Keratinocyte (primary cell): ENCODE measurements around the gene EME1. TPM values are rescaled to one million over a fixed set of nuclear protein-coding genes. Genes with fewer than 3 reads are reported as not detected.

Experiments
- DNase-seq: peaks from one replicate; pipeline ENCODE4 v3.0.0-alpha.2; 2011; ENCODE audit warnings: low read depth, missing footprints, low spot score
- FAIRE-seq: peaks from 2 replicates; lab custom pipeline; 2011; peaks lifted over from hg19 to GRCh38; lab: Jason Lieb, UNC
- H2AFZ ChIP-seq: 2 replicates; pipeline ENCODE4 v1.6.0; 2012; ENCODE audit warnings: low read length, control low read depth, inconsistent platforms; ENCODE audit not compliant: control insufficient read depth
- H3K27ac ChIP-seq: 2 replicates; pipeline ENCODE4 v1.5.1; 2011; ENCODE audit warnings: low read length; ENCODE audit not compliant: control insufficient read depth, insufficient read depth
- H3K27me3 ChIP-seq: 3 replicates; pipeline ENCODE4 v1.6.0; 2011; ENCODE audit warnings: low read length; ENCODE audit not compliant: control insufficient read depth, insufficient read depth; ENCODE audit errors: extremely low read depth
- H3K36me3 ChIP-seq, 2 experiments: 2 replicates in 1 of 2; 3 replicates in 1 of 2; pipeline ENCODE4 v1.5.1; 2011; ENCODE audit warnings: low read length in 2 of 2, mild to moderate bottlenecking in 1 of 2; ENCODE audit not compliant: control insufficient read depth in 2 of 2, insufficient read depth in 2 of 2; ENCODE audit errors: extremely low read depth in 1 of 2
- H3K4me1 ChIP-seq: 3 replicates; pipeline ENCODE4 v1.5.1; 2011; ENCODE audit warnings: low read length; ENCODE audit not compliant: control insufficient read depth, insufficient read depth; ENCODE audit errors: extremely low read depth
- H3K4me2 ChIP-seq: 3 replicates; pipeline ENCODE4 v1.6.0; 2011; ENCODE audit warnings: low read depth, low read length; ENCODE audit not compliant: control insufficient read depth, insufficient read depth; ENCODE audit errors: extremely low read depth
- H3K4me3 ChIP-seq, 3 experiments: fragments of 200-600 bp in 1 of 3; sonication (generic) in 1 of 3; 2 replicates in 2 of 3; 3 replicates in 1 of 3; pipeline ENCODE4 v1.5.1; 2011 to 2016; ENCODE audit warnings: low read length in 3 of 3, mild to moderate bottlenecking in 3 of 3, control low read depth in 2 of 3, inconsistent platforms in 1 of 3, low read depth in 1 of 3, mixed read lengths in 1 of 3, mixed run types in 1 of 3, moderate library complexity in 1 of 3; ENCODE audit not compliant: control insufficient read depth in 2 of 3, insufficient read depth in 2 of 3; ENCODE audit errors: extremely low read depth in 1 of 3
- H3K79me2 ChIP-seq: 2 replicates; pipeline ENCODE4 v1.6.0; 2012; ENCODE audit warnings: low read length; ENCODE audit not compliant: control insufficient read depth, insufficient read depth
- H3K9ac ChIP-seq: 3 replicates; pipeline ENCODE4 v1.6.0; 2011; ENCODE audit warnings: low read length; ENCODE audit not compliant: control insufficient read depth, insufficient read depth; ENCODE audit errors: extremely low read depth
- H3K9me1 ChIP-seq: 3 replicates; pipeline ENCODE4 v1.6.0; 2011; ENCODE audit warnings: low read length; ENCODE audit not compliant: control insufficient read depth, insufficient read depth; ENCODE audit errors: extremely low read depth
- H3K9me3 ChIP-seq: 2 replicates; pipeline ENCODE4 v1.5.1; 2012; ENCODE audit warnings: low read depth, low read length; ENCODE audit not compliant: control insufficient read depth
- H4K20me1 ChIP-seq: 3 replicates; pipeline ENCODE4 v1.6.0; 2011; ENCODE audit warnings: low read length; ENCODE audit not compliant: control insufficient read depth, insufficient read depth; ENCODE audit errors: extremely low read depth
- EZH2 ChIP-seq: IDR thresholded peaks from one replicate; pipeline ENCODE4 v1.6.1; 2012; ENCODE audit warnings: inconsistent platforms, mild to moderate bottlenecking, low read length, moderate library complexity
- dilution Hi-C: fragments of 300-500 bp; cut with MboI; formaldehyde crosslinking; loops from one replicate; pipeline ENCODE4 v1.7.0; 2020; ENCODE audit warnings: low sequenced_read_pairs; ENCODE audit not compliant: extremely low pct_ligation_motif_present
- polyA plus RNA-seq, 5 experiments: library from polyadenylated mRNA; depleted of rRNA in 3 of 5; stranded (reverse) in 3 of 5; stranded (forward) in 1 of 5; unstranded in 1 of 5; fragments of >200 nt; gene quantifications; 1 replicate in 1 of 5; 2 replicates in 3 of 5; 3 replicates in 1 of 5; pipeline versions ENCODE4 v1.2.1 to v1.2.3, GENCODE V29; 2011 to 2012; ENCODE audit warnings: missing spikeins in 2 of 5, low read depth in 1 of 5, low replicate concordance in 1 of 5
- TF ChIP-seq, protein P1 (sequence below), 3 experiments: IDR thresholded peaks in 1 of 3; conservative IDR thresholded peaks in 1 of 3; optimal IDR thresholded peaks in 1 of 3; 2 replicates in 2 of 3; 3 replicates in 1 of 3; pipeline versions ENCODE3 to v1.5.1; 2011; ENCODE audit warnings: low read length in 3 of 3, mild to moderate bottlenecking in 3 of 3, moderate library complexity in 2 of 3, control low read depth in 1 of 3, inconsistent platforms in 1 of 3; ENCODE audit not compliant: insufficient read depth in 2 of 3; ENCODE audit errors: extremely low read depth in 1 of 3

Gene EME1
- polyA plus RNA-seq, 1 donor (not counting 4 experiments of a cell fraction or from before 2014, with no cell fraction given) = 4.7 TPM

DNA sequence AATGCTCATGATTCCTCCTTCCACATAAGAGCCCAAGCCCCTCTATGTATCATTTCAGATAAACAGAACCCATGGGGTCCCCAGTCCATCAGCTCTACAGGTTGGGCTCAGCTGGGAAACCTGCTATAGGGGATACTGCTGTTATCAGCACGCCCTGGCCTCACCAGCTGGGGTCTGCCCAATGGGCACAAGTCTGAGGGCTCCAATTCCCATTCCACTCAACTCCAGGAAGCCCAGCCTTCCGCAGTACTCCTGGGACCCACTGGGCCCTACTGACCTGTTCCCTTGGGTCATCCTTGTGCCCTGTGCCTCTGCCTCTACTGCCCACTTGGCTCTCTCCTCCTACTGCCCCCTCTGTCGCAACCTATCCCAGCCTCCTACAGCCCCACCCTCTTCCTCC, 43.3 kb upstream of the EME1 start:
- Histone ChIP-seq H3K4me1 (no peaks in the 10 kb centered on the region), H3K4me2 (no peak overlapping the region), H3K27me3 (no peaks in the 10 kb centered on the region), H3K27ac (no peak overlapping the region), H4K20me1 (no peaks in the 10 kb centered on the region), H3K9ac (no peak overlapping the region), H2AFZ (no peak overlapping the region), H3K9me1 (no peaks in the 10 kb centered on the region), H3K79me2 (no peaks in the 10 kb centered on the region), H3K9me3 (no peaks in the 10 kb centered on the region), H3K36me3 (no peaks in the 10 kb centered on the region), H3K4me3 (no peak overlapping the region)
- no peak for FAIRE-seq
- dilution Hi-C loops = no loop called here
- no peak for TF ChIP-seq EZH2
- TF ChIP-seq, protein P1, sequence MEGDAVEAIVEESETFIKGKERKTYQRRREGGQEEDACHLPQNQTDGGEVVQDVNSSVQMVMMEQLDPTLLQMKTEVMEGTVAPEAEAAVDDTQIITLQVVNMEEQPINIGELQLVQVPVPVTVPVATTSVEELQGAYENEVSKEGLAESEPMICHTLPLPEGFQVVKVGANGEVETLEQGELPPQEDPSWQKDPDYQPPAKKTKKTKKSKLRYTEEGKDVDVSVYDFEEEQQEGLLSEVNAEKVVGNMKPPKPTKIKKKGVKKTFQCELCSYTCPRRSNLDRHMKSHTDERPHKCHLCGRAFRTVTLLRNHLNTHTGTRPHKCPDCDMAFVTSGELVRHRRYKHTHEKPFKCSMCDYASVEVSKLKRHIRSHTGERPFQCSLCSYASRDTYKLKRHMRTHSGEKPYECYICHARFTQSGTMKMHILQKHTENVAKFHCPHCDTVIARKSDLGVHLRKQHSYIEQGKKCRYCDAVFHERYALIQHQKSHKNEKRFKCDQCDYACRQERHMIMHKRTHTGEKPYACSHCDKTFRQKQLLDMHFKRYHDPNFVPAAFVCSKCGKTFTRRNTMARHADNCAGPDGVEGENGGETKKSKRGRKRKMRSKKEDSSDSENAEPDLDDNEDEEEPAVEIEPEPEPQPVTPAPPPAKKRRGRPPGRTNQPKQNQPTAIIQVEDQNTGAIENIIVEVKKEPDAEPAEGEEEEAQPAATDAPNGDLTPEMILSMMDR (optimal IDR thresholded peaks at IDR 0.05 in 1 of 3, IDR thresholded peaks at IDR 0.05 in 1 of 3, conservative IDR thresholded peaks at IDR 0.05 in 1 of 3; ENCODE audit: extremely low read depth in 1 of 3, insufficient read depth in 2 of 3, low read length in 3 of 3) = no peak
- DNase-seq = no peak

DNA sequence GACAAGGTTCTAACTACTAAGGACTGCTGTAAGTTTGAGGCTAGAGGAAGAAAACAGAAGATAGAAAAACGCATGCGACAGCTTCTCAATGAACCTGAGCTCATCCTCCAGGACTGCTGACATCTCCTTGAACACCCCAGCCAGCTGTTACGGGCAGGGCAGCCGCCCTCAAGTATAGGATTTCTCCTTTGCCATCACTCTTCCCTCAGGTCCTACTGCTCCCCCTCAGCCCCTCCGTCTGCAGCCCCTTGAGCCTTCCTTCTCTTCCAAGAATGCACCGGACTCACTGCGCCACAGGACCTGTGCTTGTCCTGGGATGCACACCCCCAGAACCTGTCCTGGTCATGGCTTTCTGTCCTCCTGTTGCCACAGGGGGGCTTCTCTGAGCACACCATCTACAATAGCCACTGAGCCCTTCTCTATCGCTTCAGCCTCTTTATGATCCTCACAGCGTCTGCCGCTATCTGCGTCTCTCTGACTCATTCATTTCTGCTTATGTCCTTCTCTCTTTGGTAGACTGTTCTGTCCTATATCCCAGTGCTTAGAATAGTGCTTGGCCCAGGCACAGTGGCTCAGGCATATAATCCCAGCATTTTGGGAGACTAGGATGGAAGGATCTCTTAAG, 42.8 kb upstream of the EME1 start:
- Histone ChIP-seq H3K9me1 (no peaks in the 10 kb centered on the region), H3K4me3 (no peak overlapping the region), H3K79me2 (no peaks in the 10 kb centered on the region), H3K4me2 (no peak overlapping the region), H3K9me3 (no peaks in the 10 kb centered on the region), H3K27ac (no peak overlapping the region), H3K27me3 (no peaks in the 10 kb centered on the region), H3K36me3 (no peaks in the 10 kb centered on the region), H3K9ac (no peak overlapping the region), H3K4me1 (no peaks in the 10 kb centered on the region), H2AFZ (no peak overlapping the region), H4K20me1 (no peaks in the 10 kb centered on the region)
- no peak for TF ChIP-seq EZH2
- TF ChIP-seq, protein P1 (optimal IDR thresholded peaks at IDR 0.05 in 1 of 3, IDR thresholded peaks at IDR 0.05 in 1 of 3, conservative IDR thresholded peaks at IDR 0.05 in 1 of 3; ENCODE audit: extremely low read depth in 1 of 3, insufficient read depth in 2 of 3, low read length in 3 of 3) = no peak
- no peak for DNase-seq
- dilution Hi-C loops = no loop called here
- no peak for FAIRE-seq
